MM.1S (cell line): ENCODE data around the gene FGGY.
A peak's percentile ranks its signal among the peaks of the same experiment; 100 is the strongest.

Experiments used
- DNase-seq: peaks from one replicate; pipeline ENCODE4 v3.0.0-alpha.2; 2015
- H2AFZ ChIP-seq: fragments of 300-600 bp; sonication (generic); 2 replicates; pipeline ENCODE4 v1.6.0; 2016; ENCODE audit warnings: antibody characterized with exemption, low read length
- H3F3A ChIP-seq: fragments of 300-600 bp; sonication (generic); 2 replicates; pipeline ENCODE4 v1.6.1; 2016; ENCODE audit warnings: mild to moderate bottlenecking, antibody characterized with exemption, low read length, moderate library complexity, mixed read lengths; ENCODE audit not compliant: insufficient read depth
- H3K27ac ChIP-seq: fragments of 300-600 bp; sonication (generic); 2 replicates; pipeline ENCODE4 v1.5.1; 2016; ENCODE audit warnings: mild to moderate bottlenecking, low read length
- H3K27me3 ChIP-seq: fragments of 300-600 bp; sonication (generic); replicated peaks from 2 replicates; pipeline ENCODE4 v1.6.0; 2016; ENCODE audit warnings: low read length; ENCODE audit not compliant: insufficient read depth
- H3K36me3 ChIP-seq: fragments of 300-600 bp; sonication (generic); replicated peaks from 2 replicates; pipeline ENCODE4 v1.6.1; 2016; ENCODE audit warnings: mild to moderate bottlenecking, low read length, mixed read lengths; ENCODE audit not compliant: insufficient read depth
- H3K4me1 ChIP-seq: fragments of 300-600 bp; sonication (generic); 2 replicates; pipeline ENCODE4 v1.6.1; 2016; ENCODE audit warnings: low read length, mixed read lengths
- H3K4me2 ChIP-seq: fragments of 300-600 bp; sonication (generic); 2 replicates; pipeline ENCODE4 v1.6.0; 2016; ENCODE audit warnings: low read depth, low read length
- H3K4me3 ChIP-seq: fragments of 300-600 bp; sonication (generic); 2 replicates; pipeline ENCODE4 v1.5.1; 2016; ENCODE audit warnings: low read length, mixed read lengths
- H3K79me2 ChIP-seq: fragments of 300-600 bp; sonication (generic); 2 replicates; pipeline ENCODE4 v1.6.1; 2016; ENCODE audit warnings: mixed run types, low read length, mixed read lengths
- H3K9ac ChIP-seq: fragments of 300-600 bp; sonication (generic); 2 replicates; pipeline ENCODE4 v1.6.1; 2016; ENCODE audit warnings: low read length, mixed read lengths
- H3K9me2 ChIP-seq: fragments of 300-600 bp; sonication (generic); replicated peaks from 2 replicates; pipeline ENCODE4 v1.6.1; 2016; ENCODE audit warnings: mild to moderate bottlenecking, low read length, mixed read lengths; ENCODE audit not compliant: insufficient read depth
- H3K9me3 ChIP-seq: fragments of 300-600 bp; sonication (generic); replicated peaks from 2 replicates; pipeline ENCODE4 v1.6.1; 2016; ENCODE audit warnings: mild to moderate bottlenecking, low read length, mixed read lengths; ENCODE audit not compliant: insufficient read depth
- H4K20me1 ChIP-seq: fragments of 300-600 bp; sonication (generic); 2 replicates; pipeline ENCODE4 v1.6.1; 2016; ENCODE audit warnings: mild to moderate bottlenecking, low read length, moderate library complexity, mixed read lengths; ENCODE audit not compliant: insufficient read depth
- EZH2 ChIP-seq: fragments of 300-600 bp; sonication (generic); optimal IDR thresholded peaks from 2 replicates; pipeline ENCODE3; 2017; ENCODE audit warnings: low read depth, mild to moderate bottlenecking, antibody characterized with exemption, low read length, mixed read lengths
- EZH2phosphoT487 ChIP-seq: fragments of 300-600 bp; sonication (generic); IDR thresholded peaks from 2 replicates; pipeline ENCODE4 v1.6.1; 2018; ENCODE audit warnings: antibody characterized with exemption, low read length
- TF ChIP-seq, protein P1 (sequence below): fragments of 300-600 bp; sonication (generic); IDR thresholded peaks from 2 replicates; pipeline ENCODE4 v1.5.1; 2016; ENCODE audit warnings: antibody characterized with exemption, low read length, mixed read lengths

Gene FGGY

DNA sequence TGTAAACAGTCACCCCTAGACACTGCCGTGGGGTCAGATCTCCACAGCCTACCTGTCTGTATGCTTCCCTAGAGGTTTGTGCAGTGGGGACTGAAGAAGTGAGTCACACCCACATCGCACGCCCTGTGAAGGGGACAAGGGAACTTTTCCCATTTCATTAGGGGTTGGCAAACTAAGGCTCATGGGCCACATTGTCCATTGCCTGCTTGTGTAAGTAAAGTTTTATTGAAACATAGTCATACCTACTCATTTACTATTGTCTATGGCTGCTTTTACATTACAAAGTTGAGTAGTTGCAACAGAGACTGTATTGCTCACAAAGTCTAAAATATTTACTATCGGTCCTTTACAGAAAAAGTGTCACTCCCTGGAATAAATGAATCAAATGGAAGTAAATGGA, 2.5 kb upstream of the FGGY start:
- Histone ChIP-seq H3K4me3 (no peak overlapping the region), H3F3A (peaks cover 23% of the 10 kb centered on the region), H3K79me2 (no peaks in the 10 kb centered on the region), H3K9ac (no peak overlapping the region), H3K4me2 (no peak overlapping the region), H3K4me1 (peaks cover 30% of the 10 kb centered on the region), H3K27me3 (no peaks in the 10 kb centered on the region), H3K9me3 (no peaks in the 10 kb centered on the region), H2AFZ (no peak overlapping the region), H3K27ac (no peak overlapping the region), H3K9me2 (no peaks in the 10 kb centered on the region), H4K20me1 (no peaks in the 10 kb centered on the region), H3K36me3 (no peaks in the 10 kb centered on the region)
- no peak for DNase-seq
- TF ChIP-seq EZH2 (no peak), EZH2phosphoT487 (no peak)
- TF ChIP-seq, protein P1, sequence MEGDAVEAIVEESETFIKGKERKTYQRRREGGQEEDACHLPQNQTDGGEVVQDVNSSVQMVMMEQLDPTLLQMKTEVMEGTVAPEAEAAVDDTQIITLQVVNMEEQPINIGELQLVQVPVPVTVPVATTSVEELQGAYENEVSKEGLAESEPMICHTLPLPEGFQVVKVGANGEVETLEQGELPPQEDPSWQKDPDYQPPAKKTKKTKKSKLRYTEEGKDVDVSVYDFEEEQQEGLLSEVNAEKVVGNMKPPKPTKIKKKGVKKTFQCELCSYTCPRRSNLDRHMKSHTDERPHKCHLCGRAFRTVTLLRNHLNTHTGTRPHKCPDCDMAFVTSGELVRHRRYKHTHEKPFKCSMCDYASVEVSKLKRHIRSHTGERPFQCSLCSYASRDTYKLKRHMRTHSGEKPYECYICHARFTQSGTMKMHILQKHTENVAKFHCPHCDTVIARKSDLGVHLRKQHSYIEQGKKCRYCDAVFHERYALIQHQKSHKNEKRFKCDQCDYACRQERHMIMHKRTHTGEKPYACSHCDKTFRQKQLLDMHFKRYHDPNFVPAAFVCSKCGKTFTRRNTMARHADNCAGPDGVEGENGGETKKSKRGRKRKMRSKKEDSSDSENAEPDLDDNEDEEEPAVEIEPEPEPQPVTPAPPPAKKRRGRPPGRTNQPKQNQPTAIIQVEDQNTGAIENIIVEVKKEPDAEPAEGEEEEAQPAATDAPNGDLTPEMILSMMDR = no peak

DNA sequence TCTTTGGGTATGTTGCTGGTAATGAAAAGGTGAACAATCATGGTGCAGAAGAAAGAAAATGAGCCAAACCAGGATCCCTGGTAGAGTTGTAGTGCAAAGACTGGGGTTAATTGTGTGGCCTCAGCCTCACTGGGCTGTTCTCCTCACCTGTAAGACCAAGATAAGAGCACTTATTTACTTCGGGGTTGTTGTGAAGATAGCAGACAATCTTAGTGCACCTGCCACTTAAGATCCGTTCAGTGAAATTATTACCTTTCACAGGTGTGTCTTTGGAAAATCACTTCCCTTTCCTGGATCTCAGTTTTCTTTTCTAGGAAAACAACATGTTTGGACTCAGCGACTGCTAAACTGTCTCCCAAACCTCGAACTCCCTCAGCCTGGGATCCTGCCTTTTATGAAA, 1.3 kb upstream of the FGGY start:
- H3K4me2 ChIP-seq = peak overlapping the region; percentile 92
- H3K4me3 ChIP-seq = peak overlapping the region; percentile 81
- H4K20me1 ChIP-seq = no peaks in the 10 kb centered on the region
- H3K9me2 ChIP-seq = no peaks in the 10 kb centered on the region
- peak overlapping the region; percentile 73 for H3K9ac ChIP-seq
- DNase-seq = peak; percentile 10
- no peaks in the 10 kb centered on the region for H3K79me2 ChIP-seq
- H3K9me3 ChIP-seq = no peaks in the 10 kb centered on the region
- no peaks in the 10 kb centered on the region for H3K27me3 ChIP-seq
- peak overlapping the region; percentile 75; the same call in 1 of the 2 replicates for H3K27ac ChIP-seq
- peak overlapping the region; percentile 88 for H2AFZ ChIP-seq
- H3F3A ChIP-seq = peaks cover 23% of the 10 kb centered on the region
- H3K4me1 ChIP-seq = peaks cover 30% of the 10 kb centered on the region
- no peak for TF ChIP-seq EZH2phosphoT487
- no peak for TF ChIP-seq EZH2
- TF ChIP-seq, protein P1 = no peak
- H3K36me3 ChIP-seq = no peaks in the 10 kb centered on the region

DNA sequence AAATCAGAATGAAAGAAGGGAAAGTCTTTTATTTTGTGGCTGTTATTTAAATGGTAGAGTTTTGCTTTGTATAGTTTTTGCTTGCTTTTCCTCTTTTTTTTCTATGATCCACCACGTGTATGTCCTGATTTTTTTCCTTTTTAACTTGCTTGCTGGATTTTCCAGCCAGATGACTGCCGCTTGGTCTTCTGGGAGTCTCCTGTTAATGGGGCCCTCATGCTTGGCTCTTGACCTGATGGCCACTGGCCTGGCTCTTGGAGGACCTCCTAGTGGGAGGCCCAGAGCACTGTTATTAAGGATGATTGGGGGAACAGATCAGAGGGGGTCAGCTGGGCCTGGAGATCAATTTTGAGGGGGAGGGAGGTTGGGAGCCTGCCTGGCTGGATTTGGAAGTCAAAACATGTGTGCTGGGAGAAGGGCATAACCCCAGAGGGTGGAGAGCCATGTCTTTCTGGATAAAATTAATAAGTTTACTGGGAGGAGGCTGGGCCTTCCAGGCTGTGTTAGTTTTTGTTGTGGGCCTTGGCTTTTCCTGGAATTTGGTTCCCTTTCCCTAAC, 1.2 kb downstream of the FGGY start:
- Histone ChIP-seq H3K79me2 (no peaks in the 10 kb centered on the region), H3K9ac (no peak overlapping the region), H3K27ac (no peak overlapping the region), H3K4me3 (no peak overlapping the region), H3K4me1 (peaks cover 15% of the 10 kb centered on the region), H4K20me1 (no peaks in the 10 kb centered on the region), H3K4me2 (no peak overlapping the region), H3K9me3 (no peaks in the 10 kb centered on the region), H2AFZ (no peak overlapping the region), H3F3A (peaks cover 17% of the 10 kb centered on the region), H3K27me3 (no peaks in the 10 kb centered on the region), H3K9me2 (no peaks in the 10 kb centered on the region), H3K36me3 (no peaks in the 10 kb centered on the region)
- DNase-seq = no peak
- TF ChIP-seq, protein P1 = no peak
- TF ChIP-seq EZH2 (no peak), EZH2phosphoT487 (no peak)
